HEK293 (cell line): Measurements from ENCODE around the gene C3.

ENCODE experiments used
- CTCF ChIA-PET: fragments of 350-600 bp; formaldehyde crosslinking; extraction: SDS; loops from one replicate; lab custom pipeline; 2021; ENCODE audit warnings: antibody characterized with exemption; lab: Yijun Ruan, JAX
- POLR2A ChIA-PET: fragments of 300-600 bp; formaldehyde crosslinking; extraction: SDS; loops from one replicate; lab custom pipeline; 2020; ENCODE audit warnings: antibody characterized with exemption, inconsistent platforms; lab: Yijun Ruan, JAX
- H3K27ac ChIP-seq: fragments of 200-500 bp; sonication (Bioruptor generic); 2 replicates; pipeline ENCODE4 v1.5.1; 2014; ENCODE audit warnings: low read depth, low read length, control low read depth, inconsistent platforms; ENCODE audit errors: extremely low read depth
- H3K36me3 ChIP-seq, 2 experiments: fragments of 200-500 bp in 1 of 2; sonication (Bioruptor generic) in 1 of 2; 1 replicate in 1 of 2; 2 replicates in 1 of 2; pipeline ENCODE4 v1.5.1; 2014 to 2017; ENCODE audit warnings: inconsistent platforms in 2 of 2, low read length in 2 of 2; ENCODE audit not compliant: control insufficient read depth in 2 of 2, insufficient read depth in 1 of 2
- H3K4me1 ChIP-seq: fragments of 200-500 bp; sonication (Bioruptor generic); 2 replicates; pipeline ENCODE4 v1.5.1; 2014; ENCODE audit warnings: mild to moderate bottlenecking, low read length, inconsistent platforms; ENCODE audit not compliant: control insufficient read depth, insufficient read depth
- H3K4me3 ChIP-seq: 2 replicates; pipeline ENCODE4 v1.5.1; 2011; ENCODE audit warnings: low read depth, mild to moderate bottlenecking, control low read depth, low read length, moderate library complexity
- H3K9me3 ChIP-seq: fragments of 200-500 bp; sonication (Bioruptor generic); 2 replicates; pipeline ENCODE4 v1.5.1; 2014; ENCODE audit warnings: low read depth, low read length, inconsistent platforms; ENCODE audit not compliant: control insufficient read depth, insufficient read depth
- BCL11B ChIP-seq: fragments of 450-650 bp; formaldehyde crosslinking; IDR thresholded peaks from 2 replicates; pipeline ENCODE4 v1.5.1; 2016; ENCODE audit warnings: low read depth, missing biosample characterization, missing genetic modification characterization
- GLIS2 ChIP-seq: fragments of 450-650 bp; formaldehyde crosslinking; IDR thresholded peaks from 2 replicates; pipeline ENCODE4 v1.5.1; 2016; ENCODE audit warnings: missing biosample characterization, missing genetic modification characterization
- PRDM10 ChIP-seq: fragments of 450-650 bp; formaldehyde crosslinking; IDR thresholded peaks from 2 replicates; pipeline ENCODE4 v1.5.1; 2016; ENCODE audit warnings: missing biosample characterization, missing genetic modification characterization
- SP2 ChIP-seq: fragments of 450-650 bp; formaldehyde crosslinking; IDR thresholded peaks from 2 replicates; pipeline ENCODE4 v1.5.1; 2016; ENCODE audit warnings: missing biosample characterization, missing genetic modification characterization
- ZBTB10 ChIP-seq: fragments of 450-650 bp; formaldehyde crosslinking; IDR thresholded peaks from 2 replicates; pipeline ENCODE4 v1.5.1; 2016; ENCODE audit warnings: missing biosample characterization, missing genetic modification characterization
- ZBTB17 ChIP-seq: fragments of 450-650 bp; formaldehyde crosslinking; IDR thresholded peaks from 2 replicates; pipeline ENCODE4 v1.5.1; 2016; ENCODE audit warnings: missing biosample characterization, missing genetic modification characterization
- ZBTB20 ChIP-seq: fragments of 450-650 bp; formaldehyde crosslinking; IDR thresholded peaks from 2 replicates; pipeline ENCODE4 v1.5.1; 2016; ENCODE audit warnings: missing biosample characterization, missing genetic modification characterization
- ZBTB21 ChIP-seq: fragments of 450-650 bp; formaldehyde crosslinking; IDR thresholded peaks from 2 replicates; pipeline ENCODE4 v1.5.1; 2017; ENCODE audit warnings: missing biosample characterization, missing genetic modification characterization
- ZBTB48 ChIP-seq: fragments of 450-650 bp; formaldehyde crosslinking; IDR thresholded peaks from 2 replicates; pipeline ENCODE4 v1.5.1; 2016; ENCODE audit warnings: missing biosample characterization, missing genetic modification characterization
- ZNF16 ChIP-seq: fragments of 450-650 bp; formaldehyde crosslinking; IDR thresholded peaks from 2 replicates; pipeline ENCODE4 v1.5.1; 2016; ENCODE audit warnings: low read depth, missing biosample characterization, missing genetic modification characterization
- ZNF2 ChIP-seq: fragments of 450-650 bp; formaldehyde crosslinking; IDR thresholded peaks from 2 replicates; pipeline ENCODE4 v1.5.1; 2016; ENCODE audit warnings: missing biosample characterization, missing genetic modification characterization
- ZNF202 ChIP-seq: fragments of 450-650 bp; formaldehyde crosslinking; IDR thresholded peaks from 2 replicates; pipeline ENCODE4 v1.5.1; 2016; ENCODE audit warnings: missing biosample characterization, missing genetic modification characterization, borderline replicate concordance
- ZNF248 ChIP-seq: fragments of 450-650 bp; formaldehyde crosslinking; IDR thresholded peaks from 2 replicates; pipeline ENCODE4 v1.5.1; 2017; ENCODE audit warnings: missing biosample characterization, missing genetic modification characterization
- ZNF335 ChIP-seq: fragments of 450-650 bp; formaldehyde crosslinking; conservative IDR thresholded peaks from 2 replicates; pipeline ENCODE4 v1.5.1; 2016; ENCODE audit warnings: missing biosample characterization, missing genetic modification characterization
- ZNF341 ChIP-seq: fragments of 450-650 bp; formaldehyde crosslinking; IDR thresholded peaks from 2 replicates; pipeline ENCODE4; 2016; ENCODE audit warnings: low read depth, missing biosample characterization, missing genetic modification characterization
- ZNF394 ChIP-seq: fragments of 450-650 bp; formaldehyde crosslinking; IDR thresholded peaks from 2 replicates; pipeline ENCODE4 v1.5.1; 2016; ENCODE audit warnings: missing biosample characterization, missing genetic modification characterization, mild to moderate bottlenecking, moderate library complexity, borderline replicate concordance
- ZNF433 ChIP-seq: fragments of 450-650 bp; formaldehyde crosslinking; IDR thresholded peaks from 2 replicates; pipeline ENCODE4 v1.5.1; 2016; ENCODE audit warnings: missing biosample characterization, missing genetic modification characterization, low read depth
- ZNF544 ChIP-seq: fragments of 450-650 bp; formaldehyde crosslinking; IDR thresholded peaks from 2 replicates; pipeline ENCODE4 v1.5.0; 2017; ENCODE audit warnings: missing biosample characterization, missing genetic modification characterization
- ZNF660 ChIP-seq: fragments of 450-650 bp; IDR thresholded peaks from 2 replicates; pipeline ENCODE4 v1.5.1; 2018; ENCODE audit warnings: missing biosample characterization, mild to moderate bottlenecking, missing genetic modification characterization
- TF ChIP-seq, protein P1 (sequence below): fragments of 450-650 bp; formaldehyde crosslinking; IDR thresholded peaks from 2 replicates; pipeline ENCODE4 v1.5.1; 2017; ENCODE audit warnings: missing biosample characterization, missing genetic modification characterization
- TF ChIP-seq, protein P2 (sequence below): fragments of 450-650 bp; formaldehyde crosslinking; IDR thresholded peaks from 2 replicates; pipeline ENCODE4 v1.5.1; 2016; ENCODE audit warnings: missing biosample characterization, missing genetic modification characterization, borderline replicate concordance
- TF ChIP-seq, protein P3 (sequence below): fragments of 450-650 bp; formaldehyde crosslinking; IDR thresholded peaks from 2 replicates; pipeline ENCODE4 v1.5.1; 2016; ENCODE audit warnings: missing biosample characterization, missing genetic modification characterization

Gene C3

DNA sequence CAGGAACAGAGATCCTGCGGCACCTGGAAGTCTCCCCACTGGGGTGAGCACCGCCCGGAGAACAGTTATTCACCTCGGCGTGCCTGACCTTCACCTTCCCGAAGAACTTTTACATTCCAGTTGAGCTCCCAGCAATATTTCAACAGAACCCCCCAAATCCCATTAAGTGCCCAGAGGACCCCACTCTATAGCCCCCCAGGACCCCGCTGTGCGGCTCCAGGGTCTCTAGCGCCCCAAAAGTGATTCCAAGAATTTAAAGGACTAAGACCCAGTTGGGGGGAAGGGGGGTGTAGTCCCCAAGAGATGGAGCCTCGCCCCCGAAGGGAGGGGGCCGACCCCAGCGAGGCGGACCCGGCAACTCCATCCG is 16.4 kb upstream of the C3 start:
- Histone ChIP-seq H3K9me3 (no peaks in the 10 kb centered on the region), H3K4me1 (peaks cover 11% of the 10 kb centered on the region), H3K36me3 (peaks cover 0 to 25% of the 10 kb centered on the region in 2 experiments; a peak in 2 of 3 replicates), H3K27ac (peak overlapping the region; percentile 78), H3K4me3 (peak overlapping the region; percentile 64)
- CTCF ChIA-PET = interaction anchor here (0.7 to 4.8 kb wide), 11 partner anchors 8 to 611 kb away, joined by 3 to 49 read pairs (median 6); partner anchors contain the start of gene VAV1
- POLR2A ChIA-PET = interaction anchor here (0.5 to 1.4 kb wide), 8 partner anchors 32 to 366 kb away, joined by 3 to 5 read pairs (median 3); partner anchors contain the start of genes KHSRP and TNFSF9
- TF ChIP-seq ZNF335 (peak; percentile 92), ZNF341 (tag by site-specific recombination) (0 out of 2 replicates have a peak, but pooled peaks have one; percentile 8), ZNF544 (tag by site-specific recombination) (no peak), ZBTB10 (tag by site-specific recombination) (peak; percentile 98; the same call in 1 of the 2 replicates), ZNF2 (tag by site-specific recombination) (no peak)
- TF ChIP-seq, protein P1, sequence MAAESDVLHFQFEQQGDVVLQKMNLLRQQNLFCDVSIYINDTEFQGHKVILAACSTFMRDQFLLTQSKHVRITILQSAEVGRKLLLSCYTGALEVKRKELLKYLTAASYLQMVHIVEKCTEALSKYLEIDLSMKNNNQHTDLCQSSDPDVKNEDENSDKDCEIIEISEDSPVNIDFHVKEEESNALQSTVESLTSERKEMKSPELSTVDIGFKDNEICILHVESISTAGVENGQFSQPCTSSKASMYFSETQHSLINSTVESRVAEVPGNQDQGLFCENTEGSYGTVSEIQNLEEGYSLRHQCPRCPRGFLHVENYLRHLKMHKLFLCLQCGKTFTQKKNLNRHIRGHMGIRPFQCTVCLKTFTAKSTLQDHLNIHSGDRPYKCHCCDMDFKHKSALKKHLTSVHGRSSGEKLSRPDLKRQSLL = peak; percentile 61; the same call in 1 of the 2 replicates

DNA sequence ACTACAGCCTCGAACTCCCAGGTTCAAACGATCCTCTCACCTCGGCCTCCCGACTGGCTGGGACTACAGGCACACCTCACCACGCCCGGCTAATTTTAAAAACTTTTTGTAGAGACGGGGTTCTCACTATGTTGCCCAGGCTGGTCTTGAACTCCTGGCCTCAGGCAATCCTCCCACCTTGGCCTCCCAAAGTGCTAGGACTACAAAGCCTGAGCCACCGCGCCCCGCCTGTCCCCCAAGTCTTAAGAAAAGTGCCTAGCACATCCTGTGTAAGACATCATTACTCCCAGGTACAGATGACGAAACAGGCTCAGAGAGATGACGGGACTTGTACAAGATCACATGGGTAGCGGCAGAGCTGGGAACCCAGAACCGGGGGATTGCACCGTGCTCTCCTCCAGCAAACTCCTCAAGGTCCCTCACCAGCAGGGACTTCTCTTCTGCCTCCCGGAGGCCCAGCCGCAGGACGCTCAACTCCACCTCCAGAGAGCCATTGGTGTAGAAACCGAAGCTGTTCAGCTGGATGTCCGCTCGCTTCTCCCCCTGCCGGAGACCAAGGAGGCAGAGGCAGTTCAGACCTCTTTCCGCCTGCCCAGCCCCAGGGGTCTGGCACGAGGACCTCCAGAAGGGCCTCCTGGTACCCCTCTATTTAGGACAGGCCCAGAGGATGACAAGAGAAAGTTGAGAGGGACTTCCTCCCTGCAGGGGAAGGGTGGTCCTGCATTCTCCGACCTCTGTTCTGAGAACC is 15.9 kb upstream of the C3 start:
- Histone ChIP-seq H3K27ac (peak overlapping the region; percentile 78; the same call in 1 of the 2 replicates), H3K9me3 (no peaks in the 10 kb centered on the region), H3K4me1 (peaks cover 11% of the 10 kb centered on the region), H3K4me3 (peak overlapping the region; percentile 64), H3K36me3 (peaks cover 0 to 26% of the 10 kb centered on the region in 2 experiments; a peak in 2 of 3 replicates)
- ChIA-PET CTCF (interaction anchor here (0.6 to 4.8 kb wide), 9 partner anchors 9 to 611 kb away, joined by 3 to 49 read pairs (median 5); no protein-coding TSS in a partner anchor), POLR2A (interaction anchor here (0.5 to 1.1 kb wide), 8 partner anchors 21 to 366 kb away, joined by 3 to 4 read pairs (median 3); partner anchors contain the start of gene TNFSF9)
- TF ChIP-seq PRDM10 (tag by site-specific recombination) (peak; percentile 93), ZNF16 (tag by site-specific recombination) (no peak), ZBTB17 (peak; percentile 86), ZNF248 (tag by site-specific recombination) (no peak), ZBTB48 (peak; percentile 89), ZBTB21 (tag by site-specific recombination) (peak; percentile 71), ZNF394 (tag by site-specific recombination) (peak; percentile 14; the same call in 1 of the 2 replicates), ZNF660 (0 out of 2 replicates have a peak, but pooled peaks have one; percentile 9), GLIS2 (tag by site-specific recombination) (peak; percentile 7), BCL11B (tag by site-specific recombination) (no peak), ZNF433 (tag by site-specific recombination) (no peak), ZBTB20 (peak; percentile 40; the same call in 1 of the 2 replicates), ZNF341 (tag by site-specific recombination) (peak; percentile 97), SP2 (peak; percentile 33), ZNF202 (no peak)
- TF ChIP-seq, protein P2, sequence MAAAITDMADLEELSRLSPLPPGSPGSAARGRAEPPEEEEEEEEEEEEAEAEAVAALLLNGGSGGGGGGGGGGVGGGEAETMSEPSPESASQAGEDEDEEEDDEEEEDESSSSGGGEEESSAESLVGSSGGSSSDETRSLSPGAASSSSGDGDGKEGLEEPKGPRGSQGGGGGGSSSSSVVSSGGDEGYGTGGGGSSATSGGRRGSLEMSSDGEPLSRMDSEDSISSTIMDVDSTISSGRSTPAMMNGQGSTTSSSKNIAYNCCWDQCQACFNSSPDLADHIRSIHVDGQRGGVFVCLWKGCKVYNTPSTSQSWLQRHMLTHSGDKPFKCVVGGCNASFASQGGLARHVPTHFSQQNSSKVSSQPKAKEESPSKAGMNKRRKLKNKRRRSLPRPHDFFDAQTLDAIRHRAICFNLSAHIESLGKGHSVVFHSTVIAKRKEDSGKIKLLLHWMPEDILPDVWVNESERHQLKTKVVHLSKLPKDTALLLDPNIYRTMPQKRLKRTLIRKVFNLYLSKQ (tag by site-specific recombination) = no peak
- TF ChIP-seq, protein P3, sequence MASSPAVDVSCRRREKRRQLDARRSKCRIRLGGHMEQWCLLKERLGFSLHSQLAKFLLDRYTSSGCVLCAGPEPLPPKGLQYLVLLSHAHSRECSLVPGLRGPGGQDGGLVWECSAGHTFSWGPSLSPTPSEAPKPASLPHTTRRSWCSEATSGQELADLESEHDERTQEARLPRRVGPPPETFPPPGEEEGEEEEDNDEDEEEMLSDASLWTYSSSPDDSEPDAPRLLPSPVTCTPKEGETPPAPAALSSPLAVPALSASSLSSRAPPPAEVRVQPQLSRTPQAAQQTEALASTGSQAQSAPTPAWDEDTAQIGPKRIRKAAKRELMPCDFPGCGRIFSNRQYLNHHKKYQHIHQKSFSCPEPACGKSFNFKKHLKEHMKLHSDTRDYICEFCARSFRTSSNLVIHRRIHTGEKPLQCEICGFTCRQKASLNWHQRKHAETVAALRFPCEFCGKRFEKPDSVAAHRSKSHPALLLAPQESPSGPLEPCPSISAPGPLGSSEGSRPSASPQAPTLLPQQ = 0 out of 2 replicates have a peak, but pooled peaks have one; percentile 16
